Choroid plexus epithelial cell (primary cell): ENCODE data around the gene MNAT1.

ENCODE experiments used
- DNase-seq: peaks from one replicate; pipeline ENCODE4 v3.0.0-alpha.2; 2010; ENCODE audit warnings: low read depth
- H3K4me3 ChIP-seq: 2 replicates; pipeline ENCODE4 v1.5.1; 2011; ENCODE audit warnings: low read depth, mild to moderate bottlenecking, control low read depth, low read length, moderate library complexity
- TF ChIP-seq, protein P1 (sequence below): conservative IDR thresholded peaks from 2 replicates; pipeline ENCODE4 v1.5.1; 2011; ENCODE audit warnings: low read depth, mild to moderate bottlenecking, control low read depth, inconsistent platforms, low read length, moderate library complexity

MNAT1 gene

DNA sequence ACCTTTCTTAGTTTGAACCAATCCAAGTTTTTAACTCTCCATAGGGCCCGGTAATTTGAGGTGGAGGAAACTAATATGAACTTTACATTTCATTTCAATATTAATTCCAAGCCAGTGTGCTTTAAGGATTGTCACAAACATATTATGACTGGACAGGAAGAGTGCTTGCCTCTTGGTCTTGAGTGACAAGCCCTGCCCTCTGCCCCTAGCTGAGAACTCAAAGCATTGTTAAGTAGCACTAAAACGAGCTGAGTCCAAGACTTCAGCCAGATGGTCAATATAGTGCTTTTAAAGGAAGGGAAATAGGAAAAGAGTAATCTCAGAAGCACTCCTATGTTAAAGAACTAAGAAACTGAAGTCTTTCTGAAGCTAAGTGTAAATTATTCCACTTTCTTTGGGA lies 229.2 kb downstream of the MNAT1 start:
- TF ChIP-seq, protein P1, sequence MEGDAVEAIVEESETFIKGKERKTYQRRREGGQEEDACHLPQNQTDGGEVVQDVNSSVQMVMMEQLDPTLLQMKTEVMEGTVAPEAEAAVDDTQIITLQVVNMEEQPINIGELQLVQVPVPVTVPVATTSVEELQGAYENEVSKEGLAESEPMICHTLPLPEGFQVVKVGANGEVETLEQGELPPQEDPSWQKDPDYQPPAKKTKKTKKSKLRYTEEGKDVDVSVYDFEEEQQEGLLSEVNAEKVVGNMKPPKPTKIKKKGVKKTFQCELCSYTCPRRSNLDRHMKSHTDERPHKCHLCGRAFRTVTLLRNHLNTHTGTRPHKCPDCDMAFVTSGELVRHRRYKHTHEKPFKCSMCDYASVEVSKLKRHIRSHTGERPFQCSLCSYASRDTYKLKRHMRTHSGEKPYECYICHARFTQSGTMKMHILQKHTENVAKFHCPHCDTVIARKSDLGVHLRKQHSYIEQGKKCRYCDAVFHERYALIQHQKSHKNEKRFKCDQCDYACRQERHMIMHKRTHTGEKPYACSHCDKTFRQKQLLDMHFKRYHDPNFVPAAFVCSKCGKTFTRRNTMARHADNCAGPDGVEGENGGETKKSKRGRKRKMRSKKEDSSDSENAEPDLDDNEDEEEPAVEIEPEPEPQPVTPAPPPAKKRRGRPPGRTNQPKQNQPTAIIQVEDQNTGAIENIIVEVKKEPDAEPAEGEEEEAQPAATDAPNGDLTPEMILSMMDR = no peak
- no peak for DNase-seq
- no peak overlapping the region for H3K4me3 ChIP-seq

DNA sequence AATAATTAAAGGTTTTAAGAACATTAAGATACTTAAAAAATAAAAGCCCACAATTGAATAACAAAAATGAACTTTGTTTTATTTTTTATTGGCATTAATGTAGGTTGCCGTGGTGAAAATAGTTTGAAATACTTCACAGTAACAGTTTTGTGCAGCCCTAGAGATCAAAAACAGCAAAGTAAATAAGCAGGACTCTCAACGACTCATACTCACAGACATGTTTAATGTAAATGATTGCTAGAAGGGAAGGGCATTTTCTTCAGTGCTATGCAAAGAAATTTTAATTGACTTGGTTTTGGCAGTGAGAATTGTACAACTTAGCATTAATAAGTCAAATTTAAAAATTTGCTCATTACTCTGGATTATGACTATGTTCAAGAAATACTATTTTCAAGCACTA lies 230.3 kb downstream of the MNAT1 start:
- TF ChIP-seq, protein P1 = no peak
- H3K4me3 ChIP-seq = no peak overlapping the region
- no peak for DNase-seq

DNA sequence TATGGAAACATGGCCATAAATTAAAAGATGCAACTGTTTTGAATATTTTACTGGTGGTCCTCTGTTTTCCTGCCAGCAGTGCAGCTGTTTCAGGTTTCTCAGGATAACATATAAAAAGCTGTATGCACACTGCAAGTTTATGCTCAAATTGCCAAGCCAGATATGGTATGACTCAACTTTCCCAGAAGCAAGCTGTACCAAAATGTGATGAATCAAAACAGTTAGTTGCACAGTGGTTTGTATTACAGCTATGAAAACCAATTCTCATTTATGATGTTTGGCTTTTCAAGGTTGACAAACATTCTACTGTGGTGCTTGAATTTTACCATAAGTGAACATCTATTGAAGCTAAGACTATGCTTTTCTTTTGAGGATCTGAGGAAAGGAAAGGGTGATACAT lies 230.8 kb downstream of the MNAT1 start:
- TF ChIP-seq, protein P1 = no peak
- no peak overlapping the region for H3K4me3 ChIP-seq
- peak; percentile 87 for DNase-seq

DNA sequence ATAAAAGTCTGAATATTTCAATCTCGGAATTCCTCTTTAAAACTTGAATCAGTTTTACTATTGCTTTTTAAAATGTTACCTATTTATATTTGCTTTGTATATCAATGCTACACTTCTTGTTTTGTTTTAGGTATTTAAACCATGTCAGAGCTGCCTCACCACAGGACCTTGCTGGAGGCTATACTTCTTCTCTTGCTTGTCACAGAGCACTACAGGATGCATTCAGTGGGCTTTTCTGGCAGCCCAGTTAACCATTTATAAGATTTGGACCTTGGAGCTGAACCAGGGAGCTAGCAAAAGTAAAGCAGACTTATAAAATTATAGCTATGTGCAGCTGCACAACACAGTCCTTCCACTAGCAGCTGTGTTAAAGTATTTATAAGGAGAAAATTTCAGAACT lies 233.5 kb downstream of the MNAT1 start:
- H3K4me3 ChIP-seq = no peak overlapping the region
- TF ChIP-seq, protein P1 = no peak
- DNase-seq = no peak

DNA sequence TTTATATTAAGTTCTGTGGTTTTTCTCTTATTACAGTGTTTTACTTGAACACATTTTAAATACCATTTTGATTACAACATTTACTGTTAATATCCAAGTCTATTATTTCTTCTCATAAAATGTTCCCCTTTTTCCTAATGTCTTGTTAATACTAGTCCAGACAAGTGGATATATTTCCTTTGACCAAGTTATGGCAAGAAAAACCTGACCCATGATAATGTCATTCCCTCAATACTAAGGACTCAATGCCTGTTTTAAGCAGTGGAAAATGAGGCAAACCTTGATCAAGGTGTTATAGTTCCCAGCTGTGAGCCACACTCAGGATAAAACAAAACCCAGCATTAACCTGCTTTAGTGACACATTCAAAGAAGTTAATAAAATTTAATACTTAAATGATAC lies 234.1 kb downstream of the MNAT1 start:
- TF ChIP-seq, protein P1 = no peak
- H3K4me3 ChIP-seq = no peak overlapping the region
- DNase-seq = no peak

DNA sequence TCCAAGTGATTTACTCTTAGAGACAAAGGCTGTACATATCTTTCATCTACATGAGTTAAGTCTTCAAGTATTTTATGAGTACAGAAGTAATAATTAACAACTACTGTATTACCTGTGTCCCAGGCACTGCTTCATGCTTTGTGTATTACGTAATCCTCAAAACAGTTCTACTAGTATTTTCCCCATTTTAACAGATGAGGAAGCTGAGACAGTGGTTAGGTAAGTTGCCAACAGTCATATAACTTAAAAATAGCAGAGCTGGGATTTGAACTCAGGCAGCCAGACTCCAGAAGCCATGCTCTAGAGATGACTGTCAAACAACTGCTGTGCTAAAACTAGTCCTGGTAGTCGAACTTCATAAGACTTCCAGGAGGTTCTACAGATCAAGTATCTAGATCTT lies 235.6 kb downstream of the MNAT1 start:
- no peak overlapping the region for H3K4me3 ChIP-seq
- TF ChIP-seq, protein P1 = no peak
- DNase-seq = no peak

DNA sequence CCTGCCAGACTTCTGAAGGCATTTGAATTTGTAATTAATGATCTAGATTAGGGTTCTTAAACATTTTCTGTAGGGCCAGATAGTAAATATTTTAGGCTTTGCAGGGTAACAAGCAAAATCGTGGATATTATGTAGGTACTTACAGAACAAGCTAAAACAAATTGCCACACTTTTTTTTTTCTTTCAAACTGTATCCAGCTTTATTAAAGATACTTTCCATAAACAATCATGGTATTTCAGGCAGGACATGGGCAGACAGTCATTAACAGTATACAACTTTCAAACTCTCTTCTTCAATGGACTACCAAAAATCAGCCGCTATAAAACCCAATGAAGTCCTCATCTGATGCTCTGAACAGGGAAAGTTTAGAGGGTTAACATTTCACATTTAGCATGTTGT lies 236.7 kb downstream of the MNAT1 start:
- no peak for DNase-seq
- H3K4me3 ChIP-seq = no peak overlapping the region
- TF ChIP-seq, protein P1 = no peak
